Suprapubic skin (tissue), 3 donors: Measurements from ENCODE around the gene ANXA3.

Experiments used
- POLR2A ChIP-seq, 2 donors: fragments of 450-650 bp; IDR thresholded peaks; one replicate each; pipeline ENCODE4 v1.6.1; 2017; ENCODE audit warnings: antibody characterized with exemption in 2 of 2, mild to moderate bottlenecking in 2 of 2, moderate library complexity in 2 of 2
- TF ChIP-seq, protein P1 (sequence below), 2 donors: fragments of 200-600 bp in 1 of 2; fragments of 450-650 bp in 1 of 2; sonication (generic) in 1 of 2; IDR thresholded peaks; one replicate each; pipeline ENCODE4 v1.5.1; 2016 to 2019; ENCODE audit warnings: antibody characterized with exemption in 2 of 2, mild to moderate bottlenecking in 1 of 2, moderate library complexity in 1 of 2

DNA sequence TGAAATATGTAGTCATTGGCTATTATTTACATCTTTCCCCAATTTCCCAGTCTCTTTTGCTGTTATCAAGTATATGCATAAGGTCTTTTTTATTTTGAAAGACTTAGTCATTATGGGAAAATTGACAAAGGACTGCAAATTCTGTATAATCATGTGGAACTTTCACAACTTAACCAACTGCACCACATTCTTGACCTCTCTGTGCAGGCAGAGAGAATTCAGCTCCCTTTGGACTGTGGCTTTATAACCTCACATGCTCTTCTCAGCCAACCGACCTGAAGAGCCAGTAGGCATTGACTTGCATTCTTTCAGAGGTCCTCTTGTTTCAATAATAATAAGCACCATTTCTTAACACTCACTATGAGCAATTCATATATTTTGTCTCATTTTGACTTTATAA lies 66.9 kb downstream of the ANXA3 start:
- no peak for TF ChIP-seq POLR2A (IDR thresholded peaks at IDR 0.05)
- TF ChIP-seq, protein P1, sequence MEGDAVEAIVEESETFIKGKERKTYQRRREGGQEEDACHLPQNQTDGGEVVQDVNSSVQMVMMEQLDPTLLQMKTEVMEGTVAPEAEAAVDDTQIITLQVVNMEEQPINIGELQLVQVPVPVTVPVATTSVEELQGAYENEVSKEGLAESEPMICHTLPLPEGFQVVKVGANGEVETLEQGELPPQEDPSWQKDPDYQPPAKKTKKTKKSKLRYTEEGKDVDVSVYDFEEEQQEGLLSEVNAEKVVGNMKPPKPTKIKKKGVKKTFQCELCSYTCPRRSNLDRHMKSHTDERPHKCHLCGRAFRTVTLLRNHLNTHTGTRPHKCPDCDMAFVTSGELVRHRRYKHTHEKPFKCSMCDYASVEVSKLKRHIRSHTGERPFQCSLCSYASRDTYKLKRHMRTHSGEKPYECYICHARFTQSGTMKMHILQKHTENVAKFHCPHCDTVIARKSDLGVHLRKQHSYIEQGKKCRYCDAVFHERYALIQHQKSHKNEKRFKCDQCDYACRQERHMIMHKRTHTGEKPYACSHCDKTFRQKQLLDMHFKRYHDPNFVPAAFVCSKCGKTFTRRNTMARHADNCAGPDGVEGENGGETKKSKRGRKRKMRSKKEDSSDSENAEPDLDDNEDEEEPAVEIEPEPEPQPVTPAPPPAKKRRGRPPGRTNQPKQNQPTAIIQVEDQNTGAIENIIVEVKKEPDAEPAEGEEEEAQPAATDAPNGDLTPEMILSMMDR (IDR thresholded peaks at IDR 0.05): no peak
